HG03060 (cell line): Measurements from ENCODE around the gene RAC2.

Experiments
- ATAC-seq: cut with Tn5 transposase; IDR thresholded peaks from one replicate; pipeline ENCODE4 v1.9.1; 2021; ENCODE audit warnings: low read depth, moderate number of reproducible peaks; ENCODE audit not compliant: unreplicated experiment

Gene RAC2

GRCh38 chr22:37276776-37277175 is 32.7 kb upstream of the RAC2 start:
- no peak for ATAC-seq

GRCh38 chr22:37275622-37276021 is 31.6 kb upstream of the RAC2 start:
- ATAC-seq, result no peak

- ATAC-seq, result no peak
Observed at GRCh38 chr22:37275134-37275533, 31.1 kb upstream of the RAC2 start.

GRCh38 chr22:37274380-37274862 is 30.4 kb upstream of the RAC2 start:
- no peak for ATAC-seq

GRCh38 chr22:37273846-37274225 is 29.8 kb upstream of the RAC2 start:
- no peak for ATAC-seq

- no peak for ATAC-seq
Observed at GRCh38 chr22:37273126-37273845, 29.2 kb upstream of the RAC2 start.

- no peak for ATAC-seq
Observed at GRCh38 chr22:37270928-37271650, 27.0 kb upstream of the RAC2 start.

- no peak for ATAC-seq
Observed at GRCh38 chr22:37269936-37270678, 26.0 kb upstream of the RAC2 start.

- no peak for ATAC-seq
Observed at GRCh38 chr22:37267661-37268413, 23.8 kb upstream of the RAC2 start.

GRCh38 chr22:37267135-37267587 is 23.1 kb upstream of the RAC2 start:
- ATAC-seq, result no peak

- no peak for ATAC-seq
Observed at GRCh38 chr22:37266581-37267134, 22.6 kb upstream of the RAC2 start.

GRCh38 chr22:37263966-37264887 is 20.2 kb upstream of the RAC2 start:
- no peak for ATAC-seq

GRCh38 chr22:37262346-37262745 is 18.3 kb upstream of the RAC2 start:
- ATAC-seq, result no peak

- ATAC-seq, result no peak
Observed at GRCh38 chr22:37260901-37261336, 16.9 kb upstream of the RAC2 start.

GRCh38 chr22:37260155-37260795 is 16.2 kb upstream of the RAC2 start:
- no peak for ATAC-seq

GRCh38 chr22:37259540-37260029 is 15.5 kb upstream of the RAC2 start:
- ATAC-seq, result no peak

- no peak for ATAC-seq
Observed at GRCh38 chr22:37258753-37259401, 14.8 kb upstream of the RAC2 start.
